GM23338 (cell line): ENCODE measurements around the gene XRCC5. TPM values are rescaled to one million over a fixed set of nuclear protein-coding genes. Genes with fewer than 3 reads are reported as not detected.

ENCODE experiments used
- ATAC-seq: fragments of 200-7000 bp; cut with Tn5 transposase; 3 replicates; pipeline ENCODE4 v1.9.1; 2020
- DNase-seq: peaks from one replicate; pipeline ENCODE4 v3.0.0-alpha.2; 2015; ENCODE audit warnings: low spot score
- H2AFZ ChIP-seq: fragments of 200-600 bp; sonication (generic); 2 replicates; pipeline ENCODE4 v1.8.0; 2016; ENCODE audit warnings: antibody characterized with exemption, mild to moderate bottlenecking, moderate library complexity
- H3F3A ChIP-seq: fragments of 200-600 bp; sonication (generic); replicated peaks from 2 replicates; pipeline ENCODE4 v1.8.0; 2017; ENCODE audit warnings: antibody characterized with exemption, mixed run types, low read depth
- H3K27ac ChIP-seq: fragments of 200-600 bp; sonication (generic); 2 replicates; pipeline ENCODE4 v1.6.1; 2016; ENCODE audit warnings: low read depth
- H3K27me3 ChIP-seq: fragments of 200-600 bp; sonication (generic); 2 replicates; pipeline ENCODE4 v1.8.0; 2016; ENCODE audit warnings: mild to moderate bottlenecking, mixed run types, moderate library complexity; ENCODE audit not compliant: insufficient read depth
- H3K36me3 ChIP-seq: fragments of 200-600 bp; sonication (generic); 2 replicates; pipeline ENCODE4 v1.8.0; 2016; ENCODE audit warnings: mild to moderate bottlenecking; ENCODE audit not compliant: insufficient read depth
- H3K4me1 ChIP-seq: fragments of 200-600 bp; sonication (generic); 2 replicates; pipeline ENCODE4 v1.8.0; 2016; ENCODE audit warnings: mild to moderate bottlenecking, moderate library complexity; ENCODE audit not compliant: insufficient read depth
- H3K4me2 ChIP-seq: fragments of 200-600 bp; sonication (generic); 2 replicates; pipeline ENCODE4 v1.7.1; 2017; ENCODE audit warnings: mixed run types
- H3K4me3 ChIP-seq: fragments of 200-600 bp; sonication (generic); 2 replicates; pipeline ENCODE4 v1.6.1; 2016; ENCODE audit warnings: mixed run types
- H3K79me2 ChIP-seq: fragments of 200-600 bp; sonication (generic); replicated peaks from 2 replicates; pipeline ENCODE4 v1.8.0; 2017; ENCODE audit warnings: mild to moderate bottlenecking; ENCODE audit not compliant: insufficient read depth
- H3K9me2 ChIP-seq: fragments of 200-600 bp; sonication (generic); 2 replicates; pipeline ENCODE4 v1.8.0; 2017; ENCODE audit not compliant: insufficient read depth
- H4K20me1 ChIP-seq: fragments of 200-600 bp; sonication (generic); replicated peaks from 2 replicates; pipeline ENCODE4 v1.8.0; 2017; ENCODE audit warnings: mild to moderate bottlenecking; ENCODE audit not compliant: insufficient read depth
- H3K27ac Mint-ChIP-seq: 2 replicates; pipeline ENCODE4 v1.8.0; 2020; ENCODE audit warnings: inconsistent platforms, mild to moderate bottlenecking, moderate library complexity, mixed read lengths
- H3K27me3 Mint-ChIP-seq: 3 replicates; pipeline ENCODE4 v1.8.0; 2022; ENCODE audit warnings: low read depth, mild to moderate bottlenecking, moderate library complexity, mixed read lengths, inconsistent platforms; ENCODE audit not compliant: insufficient read depth, poor library complexity
- H3K36me3 Mint-ChIP-seq: 3 replicates; pipeline ENCODE4 v1.8.0; 2021; ENCODE audit warnings: low read depth, mild to moderate bottlenecking, inconsistent platforms, moderate library complexity, mixed read lengths
- H3K4me1 Mint-ChIP-seq: 3 replicates; pipeline ENCODE4 v1.8.0; 2020; ENCODE audit warnings: mild to moderate bottlenecking, inconsistent platforms, mixed read lengths
- H3K4me3 Mint-ChIP-seq: 3 replicates; pipeline ENCODE4 v1.8.0; 2021; ENCODE audit warnings: moderate library complexity, mild to moderate bottlenecking, inconsistent platforms, mixed read lengths
- H3K9me3 Mint-ChIP-seq: 3 replicates; pipeline ENCODE4 v1.8.0; 2020; ENCODE audit warnings: moderate library complexity, mild to moderate bottlenecking, inconsistent platforms, mixed read lengths
- EZH2 ChIP-seq: fragments of 200-600 bp; sonication (generic); IDR thresholded peaks from one replicate; pipeline ENCODE4 v1.8.0; 2017; ENCODE audit warnings: antibody characterized with exemption, mild to moderate bottlenecking, low read depth; ENCODE audit not compliant: unreplicated experiment
- EZH2phosphoT487 ChIP-seq: fragments of 200-600 bp; sonication (generic); IDR thresholded peaks from one replicate; pipeline ENCODE4 v1.8.1; 2018; ENCODE audit warnings: antibody characterized with exemption; ENCODE audit not compliant: unreplicated experiment
- JUNB ChIP-seq: IDR thresholded peaks from one replicate; pipeline ENCODE4 v1.6.1; 2016; ENCODE audit warnings: antibody characterized with exemption; ENCODE audit not compliant: unreplicated experiment
- REST ChIP-seq: IDR thresholded peaks from one replicate; pipeline ENCODE4 v1.6.1; 2018; ENCODE audit warnings: antibody characterized with exemption; ENCODE audit not compliant: unreplicated experiment
- STAT1 ChIP-seq: IDR thresholded peaks from one replicate; pipeline ENCODE4 v1.6.1; 2016; ENCODE audit warnings: antibody characterized with exemption; ENCODE audit not compliant: unreplicated experiment
- ZNF114 ChIP-seq: fragments of 250-450 bp; sonication (Bioruptor Pico); IDR thresholded peaks from 2 replicates; pipeline ENCODE4 v1.5.0; 2020; ENCODE audit warnings: mild to moderate bottlenecking, moderate library complexity
- ZNF331 ChIP-seq: fragments of 250-450 bp; sonication (Bioruptor Pico); IDR thresholded peaks from 2 replicates; pipeline ENCODE4 v1.5.0; 2020; ENCODE audit warnings: low read depth, mild to moderate bottlenecking, moderate library complexity
- polyA plus RNA-seq: library from polyadenylated mRNA; unstranded; fragments of >200 nt; fragmentation: Nextera tagmentation; extraction: Ambion mirVana; gene quantifications from 2 replicates; pipeline ENCODE4 v1.2.1, GENCODE V29; 2016
- total RNA-seq: library from RNA; depleted of rRNA; stranded (reverse); fragments of >200 nt; shearing (Covaris generic); gene quantifications from 2 replicates; pipeline ENCODE4 v1.2.3, GENCODE V29; 2014

Gene XRCC5
- total and polyA plus RNA-seq, 2 experiments from 2014 or later: 499 to 524 TPM

GRCh38 chr2:216082805-216083204, 26.3 kb upstream of the XRCC5 start:
- no peaks in the 10 kb centered on the region for H3K9me2 ChIP-seq
- Mint-ChIP-seq H3K36me3 (no peaks in the 10 kb centered on the region), H3K4me3 (peak overlapping the region; percentile 90), H3K9me3 (no peaks in the 10 kb centered on the region), H3K4me1 (peaks cover 37% of the 10 kb centered on the region), H3K27ac (no peak overlapping the region), H3K27me3 (no peaks in the 10 kb centered on the region)
- H3K27ac ChIP-seq: no peak overlapping the region
- no peak for TF ChIP-seq STAT1
- peak; percentile 46 for TF ChIP-seq REST
- ATAC-seq (peak; percentile 6; the same call in 2 of the 3 replicates), DNase-seq (peak; percentile 45)
- no peaks in the 10 kb centered on the region for H3K27me3 ChIP-seq
- H3K4me3 ChIP-seq: peak overlapping the region; percentile 83
- H4K20me1 ChIP-seq: no peaks in the 10 kb centered on the region; the same call in 1 of the 2 replicates
- H3K36me3 ChIP-seq: no peaks in the 10 kb centered on the region
- peaks cover 33% of the 10 kb centered on the region for H3K4me1 ChIP-seq
- H3F3A ChIP-seq: no peaks in the 10 kb centered on the region; the same call in 1 of the 2 replicates
- H2AFZ ChIP-seq: no peak overlapping the region
- H3K79me2 ChIP-seq: peaks cover 20% of the 10 kb centered on the region
- peak overlapping the region; percentile 90 for H3K4me2 ChIP-seq

- Histone ChIP-seq H2AFZ (no peak overlapping the region), H3K36me3 (no peaks in the 10 kb centered on the region), H3K79me2 (peaks cover 20% of the 10 kb centered on the region), H3K4me1 (peaks cover 33% of the 10 kb centered on the region), H3K27me3 (no peaks in the 10 kb centered on the region), H3K4me3 (peak overlapping the region; percentile 83; the same call in 1 of the 2 replicates), H4K20me1 (no peaks in the 10 kb centered on the region), H3F3A (no peaks in the 10 kb centered on the region; the same call in 1 of the 2 replicates), H3K27ac (peak overlapping the region; percentile 92), H3K4me2 (peak overlapping the region; percentile 90), H3K9me2 (no peaks in the 10 kb centered on the region)
- Mint-ChIP-seq H3K36me3 (no peaks in the 10 kb centered on the region), H3K27ac (peak overlapping the region; percentile 95), H3K4me1 (peaks cover 37% of the 10 kb centered on the region), H3K27me3 (no peaks in the 10 kb centered on the region), H3K9me3 (no peaks in the 10 kb centered on the region), H3K4me3 (peak overlapping the region; percentile 90)
- TF ChIP-seq ZNF331 (no peak), JUNB (no peak), EZH2phosphoT487 (no peak), STAT1 (no peak), ZNF114 (CRISPR knock-in tag) (no peak), EZH2 (no peak)
- DNase-seq (peak; percentile 73), ATAC-seq (peak; percentile 25)
These were observed 25.5 kb upstream of the XRCC5 start for GRCh38 chr2:216083464-216084281.
